Breast epithelium (tissue), 3 donors: ENCODE results near the gene NIPSNAP3A.

Experiments
- CTCF ChIP-seq, 3 donors: fragments of 450-650 bp; IDR thresholded peaks; one replicate each; pipeline ENCODE4 v1.5.1; 2016 to 2017; ENCODE audit warnings: antibody characterized with exemption in 3 of 3, mild to moderate bottlenecking in 3 of 3, moderate library complexity in 3 of 3
- POLR2A ChIP-seq: fragments of 450-650 bp; IDR thresholded peaks from one replicate; pipeline ENCODE4 v1.6.1; 2016; ENCODE audit warnings: antibody characterized with exemption, mild to moderate bottlenecking, moderate library complexity
- POLR2AphosphoS5 ChIP-seq, 3 donors: sonication (generic); formaldehyde crosslinking; IDR thresholded peaks; one replicate each; pipeline ENCODE4 v1.6.1; 2017; ENCODE audit warnings: antibody characterized with exemption in 3 of 3

GRCh38 chr9:104711604-104712003 lies 35.9 kb upstream of the NIPSNAP3A start:
- no peak for TF ChIP-seq POLR2AphosphoS5 (IDR thresholded peaks at IDR 0.05)
- TF ChIP-seq CTCF (IDR thresholded peaks at IDR 0.05), result no peak
- TF ChIP-seq POLR2A, result no peak
